SU-DHL-6 (cell line): ENCODE measurements around the gene ITGB8.

Experiments used
- H2AFZ ChIP-seq: fragments of 200-600 bp; sonication (generic); 2 replicates; pipeline ENCODE4 v1.6.1; 2014; ENCODE audit warnings: low read depth, mild to moderate bottlenecking, moderate library complexity, mixed read lengths, antibody characterized with exemption, low read length; ENCODE audit not compliant: severe bottlenecking
- H3F3A ChIP-seq: fragments of 200-600 bp; shearing (Covaris generic); 2 replicates; pipeline ENCODE4 v1.6.0; 2016; ENCODE audit warnings: antibody characterized with exemption, mild to moderate bottlenecking; ENCODE audit not compliant: insufficient read depth
- H3K27ac ChIP-seq: fragments of 200-600 bp; sonication (generic); 2 replicates; pipeline ENCODE4 v1.5.1; 2016; ENCODE audit warnings: low read depth, mild to moderate bottlenecking, low read length, moderate library complexity, mixed read lengths
- H3K27me3 ChIP-seq: fragments of 200-600 bp; sonication (generic), shearing (Covaris generic); 2 replicates; pipeline ENCODE4 v1.6.0; 2014; ENCODE audit warnings: mild to moderate bottlenecking, low read length
- H3K36me3 ChIP-seq: fragments of 200-600 bp; sonication (generic); 2 replicates; pipeline ENCODE4 v1.6.1; 2014; ENCODE audit warnings: mild to moderate bottlenecking, low read length, mixed read lengths
- H3K4me2 ChIP-seq: fragments of 300-600, 200-600 bp; shearing (Covaris generic), sonication (generic); 2 replicates; pipeline ENCODE4 v1.6.0; 2014; ENCODE audit warnings: low read length, low read depth, mild to moderate bottlenecking; ENCODE audit not compliant: poor library complexity, severe bottlenecking
- H3K4me3 ChIP-seq: fragments of 200-600 bp; sonication (generic); 2 replicates; pipeline ENCODE4 v1.5.1; 2014; ENCODE audit warnings: antibody characterized with exemption, low read length, mild to moderate bottlenecking, mixed read lengths; ENCODE audit not compliant: insufficient read depth, poor library complexity, severe bottlenecking
- H3K79me2 ChIP-seq: fragments of 200-600 bp; sonication (generic); 2 replicates; pipeline ENCODE4 v1.6.1; 2014; ENCODE audit warnings: mild to moderate bottlenecking, low read length, moderate library complexity; ENCODE audit not compliant: insufficient read depth
- H3K9ac ChIP-seq: fragments of 200-600 bp; sonication (generic); 2 replicates; pipeline ENCODE4 v1.7.0; 2014; ENCODE audit warnings: mild to moderate bottlenecking, low read length
- H3K9me2 ChIP-seq: fragments of 200-600 bp; sonication (generic); replicated peaks from 2 replicates; pipeline ENCODE4 v1.6.1; 2014; ENCODE audit warnings: low read length; ENCODE audit not compliant: insufficient read depth
- H3K9me3 ChIP-seq: fragments of 200-600 bp; sonication (generic); 2 replicates; pipeline ENCODE4 v1.6.1; 2014; ENCODE audit warnings: low read length, mixed read lengths; ENCODE audit not compliant: insufficient read depth
- H4K20me1 ChIP-seq: fragments of 200-600 bp; sonication (generic); 2 replicates; pipeline ENCODE4 v1.6.1; 2014; ENCODE audit warnings: low read depth, mild to moderate bottlenecking, antibody characterized with exemption, low read length, moderate library complexity, mixed read lengths
- EZH2phosphoT487 ChIP-seq: fragments of 200-600 bp; sonication (generic), shearing (Covaris generic); conservative IDR thresholded peaks from 2 replicates; pipeline ENCODE4 v1.6.1; 2018; ENCODE audit warnings: mild to moderate bottlenecking, antibody characterized with exemption, low read length, moderate library complexity, mixed read lengths
- TF ChIP-seq, protein P1 (sequence below): fragments of 200-600 bp; sonication (generic); IDR thresholded peaks from one replicate; pipeline ENCODE4 v1.5.1; 2017; ENCODE audit warnings: antibody characterized with exemption, mild to moderate bottlenecking, low read length, moderate library complexity; ENCODE audit not compliant: insufficient read depth, poor library complexity, severe bottlenecking

Gene ITGB8

DNA sequence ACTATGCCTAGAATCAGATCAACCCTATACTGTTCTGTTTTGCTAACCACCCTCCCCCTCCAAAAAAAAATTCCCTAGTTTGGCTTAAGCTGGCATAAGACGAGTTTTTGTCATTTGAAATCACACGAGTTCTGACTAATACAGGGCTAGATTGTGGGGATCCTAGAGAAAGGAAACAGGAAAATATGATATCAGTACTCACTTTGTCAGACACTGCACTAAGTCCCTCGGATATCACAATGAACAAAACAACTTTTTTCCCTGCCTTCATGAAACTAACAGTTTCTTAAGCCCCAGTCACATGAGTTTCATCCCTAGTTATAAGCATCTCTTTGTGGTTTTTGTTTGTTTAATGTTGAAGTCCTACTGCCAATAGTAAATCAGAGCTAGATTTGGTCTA, 118.5 kb downstream of the ITGB8 start:
- Histone ChIP-seq H2AFZ (no peak overlapping the region), H3K79me2 (no peaks in the 10 kb centered on the region), H3K9me2 (no peaks in the 10 kb centered on the region), H3K4me3 (no peak overlapping the region), H3K9ac (no peak overlapping the region), H3K9me3 (peaks cover 4% of the 10 kb centered on the region; the same call in 1 of the 2 replicates), H3K27me3 (no peaks in the 10 kb centered on the region), H3K27ac (no peak overlapping the region), H3K4me2 (no peak overlapping the region), H4K20me1 (no peaks in the 10 kb centered on the region), H3K36me3 (no peaks in the 10 kb centered on the region), H3F3A (no peaks in the 10 kb centered on the region)
- TF ChIP-seq EZH2phosphoT487: no peak
- TF ChIP-seq, protein P1, sequence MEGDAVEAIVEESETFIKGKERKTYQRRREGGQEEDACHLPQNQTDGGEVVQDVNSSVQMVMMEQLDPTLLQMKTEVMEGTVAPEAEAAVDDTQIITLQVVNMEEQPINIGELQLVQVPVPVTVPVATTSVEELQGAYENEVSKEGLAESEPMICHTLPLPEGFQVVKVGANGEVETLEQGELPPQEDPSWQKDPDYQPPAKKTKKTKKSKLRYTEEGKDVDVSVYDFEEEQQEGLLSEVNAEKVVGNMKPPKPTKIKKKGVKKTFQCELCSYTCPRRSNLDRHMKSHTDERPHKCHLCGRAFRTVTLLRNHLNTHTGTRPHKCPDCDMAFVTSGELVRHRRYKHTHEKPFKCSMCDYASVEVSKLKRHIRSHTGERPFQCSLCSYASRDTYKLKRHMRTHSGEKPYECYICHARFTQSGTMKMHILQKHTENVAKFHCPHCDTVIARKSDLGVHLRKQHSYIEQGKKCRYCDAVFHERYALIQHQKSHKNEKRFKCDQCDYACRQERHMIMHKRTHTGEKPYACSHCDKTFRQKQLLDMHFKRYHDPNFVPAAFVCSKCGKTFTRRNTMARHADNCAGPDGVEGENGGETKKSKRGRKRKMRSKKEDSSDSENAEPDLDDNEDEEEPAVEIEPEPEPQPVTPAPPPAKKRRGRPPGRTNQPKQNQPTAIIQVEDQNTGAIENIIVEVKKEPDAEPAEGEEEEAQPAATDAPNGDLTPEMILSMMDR: no peak

DNA sequence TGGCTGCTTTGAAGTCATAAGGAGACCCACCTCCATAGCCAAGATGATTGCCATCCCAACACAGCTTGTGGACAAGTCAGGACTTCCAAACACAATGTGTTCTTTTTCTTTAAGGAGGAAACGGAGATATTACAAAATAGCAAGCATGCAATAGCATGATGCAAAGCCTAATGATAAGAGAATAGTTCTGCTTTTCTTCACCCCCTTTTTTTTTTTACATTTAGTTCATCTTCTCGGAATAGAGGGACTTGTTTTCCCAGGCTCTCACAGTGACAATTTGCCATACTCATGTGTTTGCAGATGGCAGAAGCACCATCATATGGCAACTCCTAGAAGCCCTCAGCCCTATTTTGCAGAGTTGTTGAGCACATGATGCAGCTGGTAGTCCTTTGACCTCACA, 119.8 kb downstream of the ITGB8 start:
- TF ChIP-seq, protein P1: no peak
- TF ChIP-seq EZH2phosphoT487: no peak
- Histone ChIP-seq H3F3A (no peaks in the 10 kb centered on the region), H3K36me3 (no peaks in the 10 kb centered on the region), H3K9me2 (no peaks in the 10 kb centered on the region), H2AFZ (no peak overlapping the region), H3K9me3 (no peaks in the 10 kb centered on the region), H3K27me3 (no peaks in the 10 kb centered on the region), H3K4me2 (no peak overlapping the region), H3K9ac (no peak overlapping the region), H3K79me2 (no peaks in the 10 kb centered on the region), H4K20me1 (no peaks in the 10 kb centered on the region), H3K4me3 (no peak overlapping the region), H3K27ac (no peak overlapping the region)

DNA sequence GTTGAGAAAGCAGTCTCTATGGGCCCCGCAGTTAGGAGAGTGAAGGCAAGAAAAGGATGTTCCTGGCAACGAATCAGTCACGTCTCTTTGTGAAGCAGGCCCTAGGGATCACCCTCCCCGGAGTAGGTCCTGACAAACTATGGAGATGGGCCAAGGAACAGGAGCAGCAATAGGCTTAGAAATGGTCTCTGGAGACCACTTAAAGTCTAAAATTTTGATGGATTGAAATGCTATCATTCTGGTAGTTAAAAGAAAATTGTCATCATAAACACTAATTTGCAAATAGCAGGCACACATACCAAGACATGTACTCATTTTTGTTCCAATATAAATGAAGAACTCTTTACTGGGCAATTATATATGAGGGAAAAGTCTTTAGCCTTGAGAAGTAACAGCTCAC, 123.5 kb downstream of the ITGB8 start:
- H3K27me3 ChIP-seq: no peaks in the 10 kb centered on the region
- no peaks in the 10 kb centered on the region for H3K79me2 ChIP-seq
- H3K36me3 ChIP-seq: no peaks in the 10 kb centered on the region
- no peak overlapping the region for H3K4me2 ChIP-seq
- no peak overlapping the region for H3K27ac ChIP-seq
- no peak overlapping the region for H3K9ac ChIP-seq
- H4K20me1 ChIP-seq: no peaks in the 10 kb centered on the region
- no peak overlapping the region for H2AFZ ChIP-seq
- no peak overlapping the region for H3K4me3 ChIP-seq
- no peaks in the 10 kb centered on the region for H3F3A ChIP-seq
- TF ChIP-seq, protein P1: no peak
- TF ChIP-seq EZH2phosphoT487: no peak
- no peaks in the 10 kb centered on the region for H3K9me3 ChIP-seq
- H3K9me2 ChIP-seq: no peaks in the 10 kb centered on the region
